Right renal pelvis (tissue), 4 donors: ENCODE data around the gene CCNT2. TPM values are rescaled to one million over a fixed set of nuclear protein-coding genes. Genes with fewer than 3 reads are reported as not detected.
"Not testable (repeated sequence)": the region's sequence is repeated elsewhere in the genome, so short reads cannot be mapped to it uniquely, and the experiment has no call there.

Experiments used
- DNase-seq, 4 donors: peaks; one replicate each; pipeline ENCODE4 v3.0.0-alpha.2; 2013; ENCODE audit warnings: low read depth in 4 of 4, low spot score in 3 of 4, missing footprints in 1 of 4
- polyA plus RNA-seq, 4 donors: library from polyadenylated mRNA; unstranded; fragments of 120-200 nt; gene quantifications; one replicate each; pipeline ENCODE4 v1.2.1, GENCODE V29; 2013; ENCODE audit not compliant: insufficient read length in 4 of 4

CCNT2 gene
- polyA plus RNA-seq, 4 donors = 48.5 to 70.8 (median 63.0) TPM

DNA sequence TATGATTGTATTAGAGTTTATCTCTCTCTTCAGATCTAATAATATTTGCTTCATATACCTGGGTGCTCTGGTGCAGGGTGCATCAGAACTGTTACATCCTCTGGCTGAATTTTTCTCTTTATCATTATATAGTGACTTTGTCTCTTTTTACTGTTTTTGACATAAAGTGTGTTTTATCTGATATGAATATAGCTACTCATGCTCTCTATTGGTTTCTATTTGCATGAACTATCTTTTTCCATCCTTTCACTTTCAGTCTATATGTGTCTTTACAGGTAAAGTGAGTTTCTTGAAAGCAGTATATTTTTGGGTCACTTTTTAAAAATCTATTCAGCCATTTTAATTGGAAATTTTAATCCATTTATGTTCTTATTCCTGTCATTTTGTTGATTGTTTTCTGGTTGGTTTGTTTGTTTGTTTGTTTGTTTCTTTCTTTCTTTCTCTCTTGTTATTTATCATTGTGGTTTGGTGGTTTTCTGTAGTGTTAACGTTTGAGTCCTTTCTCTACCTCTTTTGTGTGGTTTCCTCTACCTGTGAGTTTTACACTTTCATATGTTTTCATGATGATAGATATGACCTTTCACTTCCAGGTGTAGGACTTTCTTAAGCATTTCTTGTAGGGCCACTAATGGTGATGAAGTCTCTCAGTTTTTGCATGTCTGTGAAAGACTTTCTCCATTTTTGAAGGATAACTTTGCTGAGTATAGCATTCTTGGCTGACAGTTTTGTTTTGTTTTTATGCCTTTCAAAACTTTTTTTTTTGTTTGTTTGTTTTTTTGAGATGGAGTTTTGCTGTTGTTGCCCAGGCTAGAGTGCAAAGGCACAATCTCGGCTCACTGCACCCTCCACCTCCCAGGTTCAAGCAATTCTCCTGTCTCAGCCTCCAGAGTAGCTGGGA, 54.9 kb downstream of the CCNT2 start:
- DNase-seq = no peak

DNA sequence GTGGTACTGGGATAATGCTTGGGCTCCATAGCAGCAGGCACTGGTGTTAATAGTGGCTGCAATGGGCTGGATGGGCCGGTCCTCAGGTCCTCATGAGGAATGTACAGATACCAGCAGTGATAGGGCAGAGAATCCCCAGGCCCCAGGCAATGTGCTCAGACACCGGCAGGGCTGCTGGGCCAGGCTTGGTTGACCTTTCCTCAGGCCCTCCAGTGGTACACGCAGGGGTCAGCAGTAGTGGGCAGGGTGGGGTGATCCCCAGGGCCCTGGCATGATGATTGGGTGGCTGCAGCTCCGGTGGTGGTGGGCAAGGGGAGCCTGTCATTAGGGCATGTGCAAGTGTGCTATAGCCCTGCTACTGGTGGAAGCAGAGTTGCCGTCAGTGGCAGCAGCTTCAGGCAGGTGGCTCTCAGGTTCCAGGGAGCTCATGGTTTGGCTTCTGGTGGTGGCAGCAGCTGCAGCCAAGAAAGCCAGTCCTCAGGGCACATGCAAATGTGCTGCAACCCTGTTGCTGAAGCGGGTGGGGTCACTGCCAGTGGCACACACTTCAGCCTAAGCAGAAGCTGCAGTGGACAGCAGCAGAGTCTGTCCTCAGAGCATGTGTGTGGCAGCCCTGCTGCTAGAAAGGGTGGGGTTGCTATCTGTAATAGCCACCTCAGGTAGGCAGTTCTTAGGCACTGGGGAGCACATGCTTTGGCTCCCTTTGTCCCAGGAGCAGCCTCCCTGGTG, 56.8 kb downstream of the CCNT2 start:
- no peak for DNase-seq

DNA sequence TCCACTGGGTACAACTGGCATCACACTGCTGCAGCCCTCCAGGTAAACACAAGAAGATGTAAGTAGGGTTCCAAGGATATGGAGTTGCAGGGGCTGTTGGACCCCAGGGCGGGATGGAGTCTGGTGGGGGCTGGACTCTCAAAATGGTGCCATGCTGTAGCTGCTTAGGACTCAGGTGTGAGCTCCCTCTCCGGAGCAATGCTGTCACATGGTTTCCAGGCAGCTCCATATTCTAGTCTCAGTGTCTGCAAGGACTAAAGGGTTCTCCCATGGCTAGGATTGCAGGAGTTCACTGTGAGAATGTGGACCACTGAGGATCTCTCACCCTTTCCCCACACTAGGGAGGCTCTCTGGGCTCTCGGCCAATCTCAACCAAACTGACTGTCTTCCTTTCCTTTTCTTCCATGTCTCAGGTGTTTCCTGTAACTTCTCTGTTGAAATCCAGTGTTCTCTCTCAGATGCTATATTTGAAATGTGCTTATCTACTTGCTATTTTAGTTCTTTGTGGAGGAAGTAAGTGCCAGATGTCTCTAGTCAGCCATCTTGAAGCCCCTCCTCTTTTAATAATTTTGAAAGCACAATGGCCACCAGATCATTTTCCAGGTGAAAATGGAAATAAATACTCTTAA, 57.6 kb downstream of the CCNT2 start:
- DNase-seq = no peak

DNA sequence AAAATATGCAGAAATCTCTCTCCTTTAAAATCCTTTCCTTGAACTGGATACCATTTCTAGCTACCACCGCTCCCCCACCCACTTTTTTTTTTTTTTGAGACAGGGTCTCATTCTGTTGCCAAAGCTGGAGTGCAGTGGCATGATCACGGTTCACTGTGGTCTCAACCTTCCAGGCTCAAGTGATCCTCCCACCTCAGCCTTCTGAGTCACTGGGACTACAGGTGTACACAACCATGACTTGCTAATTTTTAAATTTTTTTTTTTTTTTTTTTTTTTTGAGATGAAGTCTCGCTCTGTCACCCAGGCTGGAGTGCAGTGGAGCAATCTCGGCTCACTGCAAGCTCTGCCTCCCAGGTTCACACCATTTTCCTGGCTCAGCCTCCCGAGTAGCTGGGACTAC, 58.5 kb downstream of the CCNT2 start:
- not testable (repeated sequence) for DNase-seq

GRCh38 chr2:134979221-134979620, 60.6 kb downstream of the CCNT2 start:
- DNase-seq = no peak

- no peak for DNase-seq
Measured at GRCh38 chr2:134980639-134981038, 62.0 kb downstream of the CCNT2 start.

DNA sequence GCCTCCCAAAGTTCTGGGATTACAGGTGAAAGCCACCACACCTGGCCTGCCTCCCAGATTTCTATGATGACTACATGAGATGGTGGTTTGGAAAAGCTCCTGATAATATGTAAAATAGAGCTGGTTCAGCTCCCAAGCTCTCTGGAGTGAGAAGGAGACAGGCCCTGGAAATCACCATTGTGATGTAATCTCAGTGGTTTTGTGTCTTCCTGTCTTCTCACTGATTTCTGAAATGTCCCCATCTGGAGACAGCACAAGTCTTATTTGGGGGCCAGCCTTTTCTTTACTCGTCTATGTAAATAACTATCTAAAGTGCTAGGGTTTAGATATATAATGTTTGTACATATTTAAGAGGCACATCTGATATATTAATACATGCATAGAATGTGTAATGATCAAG, 64.0 kb downstream of the CCNT2 start:
- DNase-seq = no peak

GRCh38 chr2:134985061-134985460, 66.4 kb downstream of the CCNT2 start:
- DNase-seq = no peak

- DNase-seq = peak in 2 of 4 donors; percentile 18 to 28
Measured at GRCh38 chr2:134988994-134989605, 70.5 kb downstream of the CCNT2 start.

DNA sequence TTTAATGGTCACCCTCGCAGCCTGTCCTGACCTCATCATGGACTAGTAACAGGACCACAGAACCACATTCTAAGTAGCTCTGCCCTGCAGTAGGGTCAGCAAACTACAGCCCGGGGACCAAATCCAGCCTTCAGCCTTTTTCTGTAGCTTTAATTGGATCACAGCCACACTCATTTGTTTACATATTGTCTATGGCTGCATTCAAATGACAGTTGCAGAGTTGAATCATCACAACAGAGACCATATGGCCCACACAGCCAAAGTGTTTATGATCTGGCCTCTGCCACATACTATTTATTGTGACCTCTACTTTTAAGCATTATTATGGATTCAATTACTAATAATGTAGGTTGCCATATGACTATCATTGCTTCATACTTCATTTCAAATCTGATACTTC, 80.9 kb downstream of the CCNT2 start:
- no peak for DNase-seq

GRCh38 chr2:135002836-135003235, 84.2 kb downstream of the CCNT2 start:
- DNase-seq = no peak

DNA sequence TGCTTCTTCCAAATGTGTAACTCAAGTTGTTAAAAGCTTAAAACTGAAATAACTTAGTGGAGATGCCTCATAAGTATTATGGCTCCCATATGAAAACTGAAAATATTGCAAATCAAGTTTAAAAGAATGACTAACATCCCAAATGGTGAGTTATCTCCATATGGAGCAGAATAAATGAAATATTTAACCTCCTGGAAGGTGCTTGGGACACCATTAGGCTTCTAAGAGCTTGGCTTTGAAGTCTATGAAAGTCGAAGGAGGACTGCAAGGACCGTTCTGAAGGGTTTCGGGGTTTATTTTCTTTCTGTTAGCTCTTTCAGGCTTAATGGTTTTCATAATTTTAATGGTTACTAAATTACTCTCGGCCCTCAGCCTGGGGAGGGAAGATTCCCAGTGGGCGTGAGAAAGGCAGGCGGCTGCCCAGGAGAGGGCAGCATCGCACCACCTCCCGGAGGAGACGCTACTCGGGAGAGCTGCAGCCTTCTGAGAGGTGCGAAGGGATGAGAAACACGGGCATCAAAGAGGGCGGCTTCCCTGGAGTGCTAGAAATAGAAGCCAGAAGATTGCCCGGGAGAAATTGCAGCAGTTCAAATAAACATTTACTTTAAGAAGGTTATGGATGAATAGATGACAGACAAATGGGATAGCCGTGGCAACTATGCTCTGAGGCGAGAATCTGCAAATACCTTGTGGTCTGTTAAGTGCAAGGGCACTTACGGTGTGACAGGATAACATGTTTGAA, 85.6 kb downstream of the CCNT2 start:
- DNase-seq = peak in 3 of 4 donors; percentile 32 to 46 (median 45)

GRCh38 chr2:135005753-135006152, 87.1 kb downstream of the CCNT2 start:
- DNase-seq = no peak

Other genes starting within 250 kb of the CCNT2 start
- gene TMEM163, start 199.8 kb upstream of the CCNT2 start, polyA plus RNA-seq = 1 to 10 TPM; 1.2 to 2.4 (median 1.3) TPM
- gene ACMSD, start 80.2 kb upstream of the CCNT2 start, polyA plus RNA-seq = 10 to 100 TPM; 32.1 to 44.7 (median 41.8) TPM
- gene MAP3K19, start 128.6 kb downstream of the CCNT2 start, polyA plus RNA-seq = under 1 TPM; 0.53 to 0.83 (median 0.66) TPM
- 10 to 100 TPM; 51.4 to 60.4 (median 54.8) TPM for gene RAB3GAP1, start 133.5 kb downstream of the CCNT2 start, polyA plus RNA-seq